ENCODE data around the gene C3orf52.

DNA sequence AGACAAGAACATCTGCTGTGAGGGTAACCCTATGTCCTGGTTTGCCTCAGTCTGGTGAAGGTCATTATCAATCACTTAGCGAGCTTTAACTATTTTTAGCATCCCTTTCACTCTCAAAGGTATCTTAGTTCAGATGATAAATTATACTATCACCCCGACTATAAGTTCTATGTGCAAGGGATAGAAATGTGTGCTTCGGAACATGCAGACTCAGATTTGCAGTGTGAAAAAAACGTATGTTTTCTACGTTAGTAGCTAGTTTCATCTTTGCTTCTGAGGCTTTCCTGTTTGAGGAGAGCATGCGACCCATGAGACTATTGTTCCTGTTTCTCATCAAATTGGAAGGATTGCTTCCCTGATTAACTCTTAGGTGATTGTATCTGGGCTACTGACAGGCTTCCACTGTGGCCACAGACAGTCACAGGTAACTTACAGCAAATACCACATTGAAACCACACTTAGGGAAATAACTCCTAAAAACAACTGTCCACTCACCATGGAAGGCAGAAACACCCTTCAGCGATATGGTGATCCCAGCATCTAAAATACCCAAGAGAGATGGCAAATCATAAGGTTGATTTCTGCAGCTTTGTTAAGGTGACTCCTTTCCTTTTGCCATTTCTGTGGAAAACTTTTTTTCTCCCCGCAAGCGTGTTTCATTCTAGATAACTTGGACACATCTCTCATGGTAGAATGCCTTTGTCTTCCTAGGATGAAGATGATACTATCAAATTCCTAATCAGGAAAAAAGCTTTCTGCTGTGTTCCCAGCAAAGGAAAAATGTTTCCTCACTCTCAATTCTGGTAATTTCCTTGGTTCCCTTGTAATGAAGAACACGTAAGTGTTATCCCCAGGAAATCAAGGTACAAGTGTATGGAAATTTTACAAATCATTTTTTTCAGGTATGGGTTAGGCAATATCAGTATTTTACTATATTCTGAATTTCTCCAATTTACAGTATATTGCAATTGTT, 41.6 kb downstream of the C3orf52 start:
- TF ChIP-seq, protein P1, sequence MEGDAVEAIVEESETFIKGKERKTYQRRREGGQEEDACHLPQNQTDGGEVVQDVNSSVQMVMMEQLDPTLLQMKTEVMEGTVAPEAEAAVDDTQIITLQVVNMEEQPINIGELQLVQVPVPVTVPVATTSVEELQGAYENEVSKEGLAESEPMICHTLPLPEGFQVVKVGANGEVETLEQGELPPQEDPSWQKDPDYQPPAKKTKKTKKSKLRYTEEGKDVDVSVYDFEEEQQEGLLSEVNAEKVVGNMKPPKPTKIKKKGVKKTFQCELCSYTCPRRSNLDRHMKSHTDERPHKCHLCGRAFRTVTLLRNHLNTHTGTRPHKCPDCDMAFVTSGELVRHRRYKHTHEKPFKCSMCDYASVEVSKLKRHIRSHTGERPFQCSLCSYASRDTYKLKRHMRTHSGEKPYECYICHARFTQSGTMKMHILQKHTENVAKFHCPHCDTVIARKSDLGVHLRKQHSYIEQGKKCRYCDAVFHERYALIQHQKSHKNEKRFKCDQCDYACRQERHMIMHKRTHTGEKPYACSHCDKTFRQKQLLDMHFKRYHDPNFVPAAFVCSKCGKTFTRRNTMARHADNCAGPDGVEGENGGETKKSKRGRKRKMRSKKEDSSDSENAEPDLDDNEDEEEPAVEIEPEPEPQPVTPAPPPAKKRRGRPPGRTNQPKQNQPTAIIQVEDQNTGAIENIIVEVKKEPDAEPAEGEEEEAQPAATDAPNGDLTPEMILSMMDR (conservative IDR thresholded peaks at IDR 0.05; ENCODE audit: low read depth in 2 of 2): no peak
- no peak for TF ChIP-seq CREB1 (CRISPR knock-in tag; IDR thresholded peaks at IDR 0.05; ENCODE audit: low read depth)
- TF ChIP-seq EZH2 (IDR thresholded peaks at IDR 0.05; ENCODE audit: low read depth, unreplicated experiment): no peak
- TF ChIP-seq, protein P2, sequence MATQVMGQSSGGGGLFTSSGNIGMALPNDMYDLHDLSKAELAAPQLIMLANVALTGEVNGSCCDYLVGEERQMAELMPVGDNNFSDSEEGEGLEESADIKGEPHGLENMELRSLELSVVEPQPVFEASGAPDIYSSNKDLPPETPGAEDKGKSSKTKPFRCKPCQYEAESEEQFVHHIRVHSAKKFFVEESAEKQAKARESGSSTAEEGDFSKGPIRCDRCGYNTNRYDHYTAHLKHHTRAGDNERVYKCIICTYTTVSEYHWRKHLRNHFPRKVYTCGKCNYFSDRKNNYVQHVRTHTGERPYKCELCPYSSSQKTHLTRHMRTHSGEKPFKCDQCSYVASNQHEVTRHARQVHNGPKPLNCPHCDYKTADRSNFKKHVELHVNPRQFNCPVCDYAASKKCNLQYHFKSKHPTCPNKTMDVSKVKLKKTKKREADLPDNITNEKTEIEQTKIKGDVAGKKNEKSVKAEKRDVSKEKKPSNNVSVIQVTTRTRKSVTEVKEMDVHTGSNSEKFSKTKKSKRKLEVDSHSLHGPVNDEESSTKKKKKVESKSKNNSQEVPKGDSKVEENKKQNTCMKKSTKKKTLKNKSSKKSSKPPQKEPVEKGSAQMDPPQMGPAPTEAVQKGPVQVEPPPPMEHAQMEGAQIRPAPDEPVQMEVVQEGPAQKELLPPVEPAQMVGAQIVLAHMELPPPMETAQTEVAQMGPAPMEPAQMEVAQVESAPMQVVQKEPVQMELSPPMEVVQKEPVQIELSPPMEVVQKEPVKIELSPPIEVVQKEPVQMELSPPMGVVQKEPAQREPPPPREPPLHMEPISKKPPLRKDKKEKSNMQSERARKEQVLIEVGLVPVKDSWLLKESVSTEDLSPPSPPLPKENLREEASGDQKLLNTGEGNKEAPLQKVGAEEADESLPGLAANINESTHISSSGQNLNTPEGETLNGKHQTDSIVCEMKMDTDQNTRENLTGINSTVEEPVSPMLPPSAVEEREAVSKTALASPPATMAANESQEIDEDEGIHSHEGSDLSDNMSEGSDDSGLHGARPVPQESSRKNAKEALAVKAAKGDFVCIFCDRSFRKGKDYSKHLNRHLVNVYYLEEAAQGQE (IDR thresholded peaks at IDR 0.05; ENCODE audit: unreplicated experiment): no peak
- no peak for TF ChIP-seq ZNF114 (CRISPR knock-in tag; IDR thresholded peaks at IDR 0.05)
- TF ChIP-seq POLR2AphosphoS5 (IDR thresholded peaks at IDR 0.05; ENCODE audit: low read depth): no peak
- TF ChIP-seq EZH2phosphoT487 (IDR thresholded peaks at IDR 0.05; ENCODE audit: unreplicated experiment): no peak
- TF ChIP-seq, protein P3, sequence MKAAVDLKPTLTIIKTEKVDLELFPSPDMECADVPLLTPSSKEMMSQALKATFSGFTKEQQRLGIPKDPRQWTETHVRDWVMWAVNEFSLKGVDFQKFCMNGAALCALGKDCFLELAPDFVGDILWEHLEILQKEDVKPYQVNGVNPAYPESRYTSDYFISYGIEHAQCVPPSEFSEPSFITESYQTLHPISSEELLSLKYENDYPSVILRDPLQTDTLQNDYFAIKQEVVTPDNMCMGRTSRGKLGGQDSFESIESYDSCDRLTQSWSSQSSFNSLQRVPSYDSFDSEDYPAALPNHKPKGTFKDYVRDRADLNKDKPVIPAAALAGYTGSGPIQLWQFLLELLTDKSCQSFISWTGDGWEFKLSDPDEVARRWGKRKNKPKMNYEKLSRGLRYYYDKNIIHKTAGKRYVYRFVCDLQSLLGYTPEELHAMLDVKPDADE (IDR thresholded peaks at IDR 0.05): no peak

All from GM23338 (cell line).